Trophoblast cell (in vitro differentiated cells and primary cell): Measurements from ENCODE around the gene TPRX1.

Experiments used
- DNase-seq, 2 donors: peaks; one replicate each; pipeline ENCODE4 v3.0.0-alpha.2; 2016
- H2AFZ ChIP-seq: 2 replicates; pipeline ENCODE4 v1.6.1; 2013; ENCODE audit warnings: low read length, moderate library complexity, mild to moderate bottlenecking; ENCODE audit not compliant: insufficient read depth, poor library complexity
- H2AK5ac ChIP-seq: 2 replicates; pipeline ENCODE4 v1.6.1; 2013; ENCODE audit warnings: mild to moderate bottlenecking, low read length
- H2BK120ac ChIP-seq: 2 replicates; pipeline ENCODE4 v1.6.1; 2013; ENCODE audit warnings: low read length, mild to moderate bottlenecking, moderate library complexity; ENCODE audit not compliant: insufficient read depth, poor library complexity
- H2BK12ac ChIP-seq: 2 replicates; pipeline ENCODE4 v1.6.1; 2013; ENCODE audit warnings: mild to moderate bottlenecking, low read length, moderate library complexity
- H2BK5ac ChIP-seq: 2 replicates; pipeline ENCODE4 v1.6.1; 2013; ENCODE audit warnings: low read length, low read depth, moderate library complexity, mild to moderate bottlenecking; ENCODE audit not compliant: poor library complexity
- H3K14ac ChIP-seq: 2 replicates; pipeline ENCODE4 v1.6.1; 2013; ENCODE audit warnings: mild to moderate bottlenecking, low read length
- H3K18ac ChIP-seq: 2 replicates; pipeline ENCODE4 v1.6.1; 2013; ENCODE audit warnings: mild to moderate bottlenecking, low read length
- H3K23ac ChIP-seq: 2 replicates; pipeline ENCODE4 v1.6.1; 2013; ENCODE audit warnings: low read length
- H3K27ac ChIP-seq: 2 replicates; pipeline ENCODE4 v1.5.1; 2013; ENCODE audit warnings: low read depth, mild to moderate bottlenecking, inconsistent platforms, low read length, moderate library complexity
- H3K27me3 ChIP-seq: 2 replicates; pipeline ENCODE4 v1.6.1; 2013; ENCODE audit warnings: inconsistent platforms, mild to moderate bottlenecking, low read length, moderate library complexity; ENCODE audit not compliant: insufficient read depth
- H3K36me3 ChIP-seq, 2 experiments: 1 replicate in 1 of 2; 2 replicates in 1 of 2; pipeline ENCODE4 v1.6.1; 2013; ENCODE audit warnings: low read length in 2 of 2, mild to moderate bottlenecking in 2 of 2, moderate library complexity in 1 of 2; ENCODE audit not compliant: insufficient read depth in 2 of 2, control insufficient read depth in 1 of 2
- H3K4ac ChIP-seq: 2 replicates; pipeline ENCODE4 v1.6.1; 2013; ENCODE audit warnings: low read depth, mild to moderate bottlenecking, low read length, moderate library complexity
- H3K4me1 ChIP-seq, 2 experiments: 1 replicate in 1 of 2; 2 replicates in 1 of 2; pipeline ENCODE4 v1.6.1; 2013; ENCODE audit warnings: low read length in 2 of 2, mild to moderate bottlenecking in 2 of 2, moderate library complexity in 1 of 2; ENCODE audit not compliant: insufficient read depth in 2 of 2, control insufficient read depth in 1 of 2
- H3K4me2 ChIP-seq: 2 replicates; pipeline ENCODE4 v1.6.1; 2013; ENCODE audit warnings: inconsistent platforms, mild to moderate bottlenecking, low read length, moderate library complexity
- H3K4me3 ChIP-seq: 2 replicates; pipeline ENCODE4 v1.5.1; 2013; ENCODE audit warnings: mild to moderate bottlenecking, low read depth, low read length, inconsistent platforms
- H3K79me1 ChIP-seq: one replicate; pipeline ENCODE4 v1.6.1; 2013; ENCODE audit warnings: low read length
- H3K79me2 ChIP-seq: 2 replicates; pipeline ENCODE4 v1.6.1; 2013; ENCODE audit warnings: low read length, mild to moderate bottlenecking; ENCODE audit not compliant: control insufficient read depth, insufficient read depth, poor library complexity
- H3K9ac ChIP-seq: 2 replicates; pipeline ENCODE4 v1.6.1; 2013; ENCODE audit warnings: mild to moderate bottlenecking, low read length
- H3K9me3 ChIP-seq: 2 replicates; pipeline ENCODE4 v1.6.1; 2013; ENCODE audit warnings: low read depth, mild to moderate bottlenecking, control low read depth, inconsistent platforms, low read length; ENCODE audit not compliant: insufficient read depth
- H4K12ac ChIP-seq: 2 replicates; pipeline ENCODE4 v1.6.1; 2013; ENCODE audit warnings: low read depth, mild to moderate bottlenecking, low read length, moderate library complexity
- H4K8ac ChIP-seq: 2 replicates; pipeline ENCODE4 v1.6.1; 2013; ENCODE audit warnings: low read depth, mild to moderate bottlenecking, low read length, moderate library complexity
- H4K91ac ChIP-seq: one replicate; pipeline ENCODE4 v1.6.1; 2013; ENCODE audit warnings: low read depth, mild to moderate bottlenecking, low read length, moderate library complexity
- WGBS: extraction: QIAGEN DNeasy Blood & Tissue Kit; methylation state at CpG from one replicate; pipeline ENCODE4 v1.1.7; 2013; ENCODE audit warnings: missing lambda C conversion rate; ENCODE audit not compliant: insufficient read length, insufficient coverage; ENCODE audit errors: extremely low coverage; 5-methylcytosine and 5-hydroxymethylcytosine counted together

The TPRX1 gene

GRCh38 chr19:47769534-47769933 lies 34.8 kb downstream of the TPRX1 start:
- WGBS, result no CpG with 5 or more reads among the region's 3 CpGs
- Histone ChIP-seq H3K27ac (no peak overlapping the region), H3K27me3 (no peaks in the 10 kb centered on the region), H3K4me3 (no peak overlapping the region), H3K14ac (no peak overlapping the region), H4K12ac (no peak overlapping the region), H3K36me3 (no peaks in the 10 kb centered on the region), H3K23ac (no peak overlapping the region), H4K8ac (no peak overlapping the region), H4K91ac (no peak overlapping the region), H2BK12ac (no peak overlapping the region), H2AFZ (no peak overlapping the region), H3K4me1 (no peaks in the 10 kb centered on the region), H3K79me1 (no peaks in the 10 kb centered on the region), H3K4ac (no peak overlapping the region), H3K9me3 (peaks cover 3% of the 10 kb centered on the region), H2BK120ac (no peak overlapping the region), H3K9ac (no peak overlapping the region), H2AK5ac (no peak overlapping the region), H3K79me2 (no peaks in the 10 kb centered on the region), H2BK5ac (no peak overlapping the region), H3K4me2 (no peak overlapping the region), H3K18ac (no peak overlapping the region)
- no peak for DNase-seq

- Histone ChIP-seq H2AK5ac (no peak overlapping the region), H2BK12ac (no peak overlapping the region), H3K23ac (peak overlapping the region; percentile 69), H3K18ac (no peak overlapping the region), H3K14ac (no peak overlapping the region), H2BK120ac (no peak overlapping the region), H3K4me1 (no peaks in the 10 kb centered on the region), H2AFZ (no peak overlapping the region), H3K79me1 (no peaks in the 10 kb centered on the region), H3K4me2 (no peak overlapping the region), H3K79me2 (no peaks in the 10 kb centered on the region), H3K4me3 (no peak overlapping the region), H3K9ac (no peak overlapping the region), H3K36me3 (no peaks in the 10 kb centered on the region), H4K12ac (no peak overlapping the region), H3K27ac (no peak overlapping the region), H4K8ac (no peak overlapping the region), H2BK5ac (no peak overlapping the region), H4K91ac (no peak overlapping the region), H3K27me3 (no peaks in the 10 kb centered on the region), H3K9me3 (peaks cover 3% of the 10 kb centered on the region), H3K4ac (no peak overlapping the region)
- no peak for DNase-seq
- no CpG with 5 or more reads among the region's 2 CpGs for WGBS
Measured at GRCh38 chr19:47768604-47769003, 35.7 kb downstream of the TPRX1 start.

- no CpG with 5 or more reads among the region's 2 CpGs for WGBS
Measured at GRCh38 chr19:47767349-47767748, 37.0 kb downstream of the TPRX1 start.

GRCh38 chr19:47766670-47767069 lies 37.7 kb downstream of the TPRX1 start:
- no peak overlapping the region for H3K4ac ChIP-seq
- H3K4me1 ChIP-seq, result no peaks in the 10 kb centered on the region
- no peak overlapping the region for H2BK12ac ChIP-seq
- H3K79me1 ChIP-seq, result no peaks in the 10 kb centered on the region
- no peak overlapping the region for H3K14ac ChIP-seq
- no peak overlapping the region for H2AFZ ChIP-seq
- no peak overlapping the region for H3K4me3 ChIP-seq
- peak in 1 of 2 donors; percentile 21 for DNase-seq
- H4K12ac ChIP-seq, result no peak overlapping the region
- WGBS, result no CpG with 5 or more reads among the region's 7 CpGs
- H3K27ac ChIP-seq, result no peak overlapping the region
- H3K9ac ChIP-seq, result no peak overlapping the region
- no peak overlapping the region for H2BK120ac ChIP-seq
- H3K4me2 ChIP-seq, result no peak overlapping the region
- no peak overlapping the region for H2AK5ac ChIP-seq
- no peaks in the 10 kb centered on the region for H3K27me3 ChIP-seq
- no peak overlapping the region for H2BK5ac ChIP-seq
- no peaks in the 10 kb centered on the region for H3K79me2 ChIP-seq
- peaks cover 3% of the 10 kb centered on the region for H3K9me3 ChIP-seq
- H4K8ac ChIP-seq, result no peak overlapping the region
- H3K36me3 ChIP-seq, result no peaks in the 10 kb centered on the region
- no peak overlapping the region for H3K18ac ChIP-seq
- no peak overlapping the region for H4K91ac ChIP-seq
- no peak overlapping the region for H3K23ac ChIP-seq

More at GRCh38 chr19:47767349-47767748, 37.0 kb downstream of the TPRX1 start:
- Histone ChIP-seq H3K14ac (no peak overlapping the region), H3K18ac (no peak overlapping the region), H3K36me3 (no peaks in the 10 kb centered on the region), H3K27ac (no peak overlapping the region), H3K4me2 (no peak overlapping the region), H2AFZ (no peak overlapping the region), H2AK5ac (no peak overlapping the region), H3K4me1 (no peaks in the 10 kb centered on the region), H3K23ac (no peak overlapping the region), H3K9me3 (peaks cover 3% of the 10 kb centered on the region), H2BK5ac (no peak overlapping the region), H3K4ac (no peak overlapping the region), H3K79me1 (no peaks in the 10 kb centered on the region), H2BK120ac (no peak overlapping the region), H3K27me3 (no peaks in the 10 kb centered on the region), H2BK12ac (no peak overlapping the region), H3K79me2 (no peaks in the 10 kb centered on the region), H3K9ac (no peak overlapping the region), H3K4me3 (no peak overlapping the region), H4K91ac (no peak overlapping the region), H4K12ac (no peak overlapping the region), H4K8ac (no peak overlapping the region)
- DNase-seq, result no peak
